Cardiac fibroblast (primary cell): ENCODE measurements around the gene ROBO1.
A peak's percentile ranks its signal among the peaks of the same experiment; 100 is the strongest.

Source experiments
- DNase-seq, 2 donors: peaks; one replicate each; pipeline versions ENCODE4 v3.0.0 to v3.0.0-alpha.2; 2010; ENCODE audit warnings: low read depth in 2 of 2
- H3K4me3 ChIP-seq, 2 donors: replicated peaks in 1 of 2; 1 replicate in 1 of 2; 2 replicates in 1 of 2; pipeline ENCODE4 v1.5.1; 2011; ENCODE audit warnings: low read depth in 2 of 2, low read length in 2 of 2, mild to moderate bottlenecking in 2 of 2, moderate library complexity in 1 of 2
- TF ChIP-seq, protein P1 (sequence below): IDR thresholded peaks from one replicate; pipeline ENCODE4 v1.5.1; 2011; ENCODE audit warnings: low read depth, mild to moderate bottlenecking, low read length, inconsistent platforms

The ROBO1 gene

DNA sequence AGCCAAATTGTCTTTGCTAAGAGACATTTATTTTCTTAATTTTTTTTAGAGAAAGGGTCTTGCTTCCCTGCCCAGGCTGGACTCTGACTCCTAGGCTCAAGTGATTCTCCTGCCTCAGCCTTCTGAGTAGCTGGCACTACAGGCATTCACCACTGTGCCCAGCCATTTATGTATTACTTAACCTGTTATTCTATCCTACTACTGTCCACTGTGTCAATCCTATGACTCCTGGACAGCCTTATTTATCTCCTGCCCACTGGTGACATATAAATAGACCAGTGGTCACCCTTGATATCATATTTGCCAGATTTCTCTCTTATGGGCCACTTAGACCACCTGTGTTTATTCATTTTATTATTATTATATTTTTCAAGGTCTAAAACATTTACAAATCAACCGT lies 161.4 kb downstream of the ROBO1 start:
- no peak overlapping the region for H3K4me3 ChIP-seq
- TF ChIP-seq, protein P1, sequence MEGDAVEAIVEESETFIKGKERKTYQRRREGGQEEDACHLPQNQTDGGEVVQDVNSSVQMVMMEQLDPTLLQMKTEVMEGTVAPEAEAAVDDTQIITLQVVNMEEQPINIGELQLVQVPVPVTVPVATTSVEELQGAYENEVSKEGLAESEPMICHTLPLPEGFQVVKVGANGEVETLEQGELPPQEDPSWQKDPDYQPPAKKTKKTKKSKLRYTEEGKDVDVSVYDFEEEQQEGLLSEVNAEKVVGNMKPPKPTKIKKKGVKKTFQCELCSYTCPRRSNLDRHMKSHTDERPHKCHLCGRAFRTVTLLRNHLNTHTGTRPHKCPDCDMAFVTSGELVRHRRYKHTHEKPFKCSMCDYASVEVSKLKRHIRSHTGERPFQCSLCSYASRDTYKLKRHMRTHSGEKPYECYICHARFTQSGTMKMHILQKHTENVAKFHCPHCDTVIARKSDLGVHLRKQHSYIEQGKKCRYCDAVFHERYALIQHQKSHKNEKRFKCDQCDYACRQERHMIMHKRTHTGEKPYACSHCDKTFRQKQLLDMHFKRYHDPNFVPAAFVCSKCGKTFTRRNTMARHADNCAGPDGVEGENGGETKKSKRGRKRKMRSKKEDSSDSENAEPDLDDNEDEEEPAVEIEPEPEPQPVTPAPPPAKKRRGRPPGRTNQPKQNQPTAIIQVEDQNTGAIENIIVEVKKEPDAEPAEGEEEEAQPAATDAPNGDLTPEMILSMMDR: no peak
- DNase-seq: no peak

DNA sequence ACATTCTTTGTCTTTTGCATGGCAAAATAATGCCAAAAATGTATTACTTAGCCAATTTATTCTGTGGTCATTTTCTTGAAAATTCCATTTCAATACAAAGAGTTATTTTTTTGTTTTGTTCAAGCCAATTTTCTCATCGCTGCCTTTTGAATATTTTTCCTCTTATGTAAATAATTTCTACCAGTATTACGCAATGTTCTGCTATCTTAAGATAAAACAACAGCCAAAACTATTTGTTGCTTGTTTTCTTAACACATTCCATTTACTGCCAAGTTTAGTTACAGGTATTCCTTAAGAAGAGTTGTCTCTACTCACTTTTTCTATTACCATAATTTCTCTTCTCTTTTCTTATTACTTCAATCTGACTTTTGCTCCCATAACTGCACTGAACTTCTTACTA lies 163.1 kb downstream of the ROBO1 start:
- no peak overlapping the region for H3K4me3 ChIP-seq
- DNase-seq: peak; percentile 2 to 21
- TF ChIP-seq, protein P1: no peak

DNA sequence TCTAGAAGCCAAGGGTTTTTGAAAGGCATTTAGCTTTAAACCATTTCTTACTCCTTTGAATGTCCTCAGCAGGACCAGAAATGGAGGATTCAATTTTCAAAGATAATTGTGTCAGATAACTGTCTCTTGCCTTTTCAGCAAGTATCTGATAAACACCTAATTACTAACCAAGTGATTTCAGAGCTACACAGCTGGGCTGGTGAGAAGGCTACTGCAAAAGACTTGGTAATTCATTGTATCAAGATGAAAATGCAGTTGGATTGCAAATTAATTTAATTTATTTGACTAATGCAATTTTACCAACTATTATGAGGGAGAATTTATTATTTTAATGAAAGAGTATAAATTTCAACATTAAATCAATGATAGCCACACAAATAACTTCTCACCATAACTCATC lies 165.4 kb downstream of the ROBO1 start:
- no peak overlapping the region for H3K4me3 ChIP-seq
- no peak for DNase-seq
- TF ChIP-seq, protein P1: no peak

DNA sequence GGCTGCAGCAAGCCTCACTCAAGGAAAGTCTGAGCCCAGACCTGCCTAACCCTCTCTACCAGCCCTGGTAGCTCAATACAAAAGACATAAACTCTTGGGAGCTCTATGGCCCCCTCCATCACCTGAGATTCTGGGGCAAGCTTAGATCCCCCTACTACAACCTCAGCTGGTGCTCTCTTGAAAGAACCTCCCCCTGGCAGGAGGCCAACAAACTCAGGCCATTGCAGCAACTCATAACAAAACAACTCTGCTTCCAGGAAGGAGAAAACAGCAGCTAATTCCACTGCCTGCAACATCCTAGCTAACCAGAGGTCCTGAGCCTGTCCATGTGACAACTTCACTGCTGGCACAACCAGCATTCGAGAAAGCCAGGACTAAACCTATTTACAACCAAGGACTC lies 169.2 kb downstream of the ROBO1 start:
- no peak overlapping the region for H3K4me3 ChIP-seq
- TF ChIP-seq, protein P1: no peak
- DNase-seq: peak; percentile 0 to 29

DNA sequence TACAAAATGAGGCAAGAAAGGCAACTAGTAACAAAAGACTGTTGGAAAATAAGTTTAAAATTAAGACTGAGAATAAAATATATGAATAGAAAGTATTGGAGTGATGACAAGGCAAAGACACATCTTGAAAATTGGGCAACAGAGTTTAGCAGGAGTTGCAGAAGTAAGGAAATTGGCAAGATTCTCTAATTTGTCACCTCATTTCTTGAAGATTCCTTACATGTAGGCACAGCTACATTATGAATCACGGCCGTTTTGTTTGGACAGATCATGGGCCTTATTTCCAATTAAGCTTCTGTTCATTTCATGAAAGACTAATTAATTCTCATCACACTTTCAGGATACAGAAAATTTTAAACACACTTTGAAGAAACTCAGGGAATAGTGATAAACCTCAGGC lies 170.1 kb downstream of the ROBO1 start:
- H3K4me3 ChIP-seq: no peak overlapping the region
- DNase-seq: no peak
- TF ChIP-seq, protein P1: no peak

DNA sequence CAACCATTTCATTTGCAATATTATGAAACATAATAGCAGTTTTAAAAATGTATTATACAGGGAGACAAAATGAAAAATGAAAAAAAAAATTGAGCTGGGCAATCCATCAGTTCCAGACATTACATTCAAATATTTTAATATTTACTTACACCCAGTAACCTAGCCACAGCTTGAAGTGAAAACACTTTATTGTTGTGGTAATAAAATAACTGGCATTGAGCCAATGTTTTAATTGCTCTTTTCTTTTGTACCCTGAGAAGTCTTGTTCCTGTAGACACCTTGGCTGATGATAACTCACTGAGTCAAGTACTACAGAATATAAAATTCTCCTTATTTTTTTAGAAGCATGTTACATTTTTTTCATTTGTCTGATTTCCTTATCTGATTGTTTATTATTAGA lies 180.6 kb downstream of the ROBO1 start:
- no peak for DNase-seq
- H3K4me3 ChIP-seq: no peak overlapping the region
- TF ChIP-seq, protein P1: no peak

DNA sequence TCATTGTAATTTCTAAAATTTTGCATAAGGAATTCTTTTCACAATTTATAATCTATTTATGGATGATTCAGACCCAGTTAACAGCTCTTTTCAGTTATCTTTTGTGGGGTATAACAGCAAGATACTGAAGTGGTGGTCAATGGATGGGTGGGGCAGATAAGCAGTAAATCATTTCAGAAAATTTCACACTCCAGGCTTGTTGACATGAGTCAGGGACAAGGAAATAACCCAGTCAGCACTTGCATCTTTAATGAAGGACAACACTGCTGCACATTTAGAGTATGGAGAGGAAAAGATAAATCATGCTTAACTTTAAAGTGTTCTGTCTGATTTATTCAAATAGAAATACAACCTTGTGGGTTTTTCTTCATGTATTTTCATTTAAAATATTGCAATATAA lies 181.6 kb downstream of the ROBO1 start:
- no peak overlapping the region for H3K4me3 ChIP-seq
- TF ChIP-seq, protein P1: no peak
- no peak for DNase-seq
